ENCODE measurements around the gene STK17B. TPM values are rescaled to one million over a fixed set of nuclear protein-coding genes. Genes with fewer than 3 reads are reported as not detected.
"Not testable (repeated sequence)": the region's sequence is repeated elsewhere in the genome, so short reads cannot be mapped to it uniquely, and the experiment has no call there.

The STK17B gene
- polyA plus RNA-seq, 1 donor from 2014 or later = 71.9 TPM

GRCh38 chr2:196097864-196098660 is 73.3 kb downstream of the STK17B start:
- peaks cover 0 to 9% (median 0%) of the 10 kb centered on the region in 3 donors for H3K9me3 Mint-ChIP-seq
- H3K36me3 Mint-ChIP-seq = peaks cover 6% of the 10 kb centered on the region
- peak overlapping the region in 1 of 4 donors; percentile 9 for H3K4me3 Mint-ChIP-seq
- no peak overlapping the region for H3K27ac Mint-ChIP-seq
- no peaks in the 10 kb centered on the region for H3K27me3 Mint-ChIP-seq
- peaks cover 33 to 36% (median 34%) of the 10 kb centered on the region in 3 donors for H3K4me1 Mint-ChIP-seq

- H3K4me3 Mint-ChIP-seq = no peak overlapping the region
- H3K27me3 Mint-ChIP-seq = no peaks in the 10 kb centered on the region
- peaks cover 26 to 28% (median 28%) of the 10 kb centered on the region in 3 donors for H3K4me1 Mint-ChIP-seq
- H3K27ac Mint-ChIP-seq = no peak overlapping the region
- H3K36me3 Mint-ChIP-seq = peaks cover 6% of the 10 kb centered on the region
- H3K9me3 Mint-ChIP-seq = peaks cover 0 to 12% (median 0%) of the 10 kb centered on the region in 3 donors
These were observed 74.2 kb downstream of the STK17B start for GRCh38 chr2:196096982-196097745.

GRCh38 chr2:196096264-196096663 is 75.1 kb downstream of the STK17B start:
- H3K9me3 Mint-ChIP-seq = peaks cover 0 to 12% (median 0%) of the 10 kb centered on the region in 3 donors
- H3K4me3 Mint-ChIP-seq = no peak overlapping the region
- H3K4me1 Mint-ChIP-seq = peaks cover 17 to 21% (median 19%) of the 10 kb centered on the region in 3 donors
- H3K27me3 Mint-ChIP-seq = no peaks in the 10 kb centered on the region
- no peak overlapping the region for H3K27ac Mint-ChIP-seq
- H3K36me3 Mint-ChIP-seq = peaks cover 6% of the 10 kb centered on the region

- peaks cover 0 to 17% (median 5%) of the 10 kb centered on the region in 3 donors for H3K9me3 Mint-ChIP-seq
- H3K36me3 Mint-ChIP-seq = peaks cover 11% of the 10 kb centered on the region
- H3K27me3 Mint-ChIP-seq, H3K27ac Mint-ChIP-seq: not testable (repeated sequence)
- peak overlapping the region in 1 of 4 donors; percentile 22 for H3K4me3 Mint-ChIP-seq
- peaks cover 5 to 15% (median 10%) of the 10 kb centered on the region in 3 donors for H3K4me1 Mint-ChIP-seq
These were observed 81.9 kb downstream of the STK17B start for GRCh38 chr2:196089448-196089847.

GRCh38 chr2:196088203-196088602 is 83.2 kb downstream of the STK17B start:
- H3K36me3 Mint-ChIP-seq = peaks cover 8% of the 10 kb centered on the region
- peaks cover 0 to 15% (median 11%) of the 10 kb centered on the region in 3 donors for H3K9me3 Mint-ChIP-seq
- no peak overlapping the region for H3K27ac Mint-ChIP-seq
- H3K4me1 Mint-ChIP-seq = peaks cover 5 to 15% (median 11%) of the 10 kb centered on the region in 3 donors
- no peak overlapping the region for H3K4me3 Mint-ChIP-seq
- no peaks in the 10 kb centered on the region for H3K27me3 Mint-ChIP-seq

GRCh38 chr2:196086517-196087368 is 84.6 kb downstream of the STK17B start:
- Mint-ChIP-seq H3K4me1 (peaks cover 8 to 21% (median 14%) of the 10 kb centered on the region in 3 donors), H3K27me3 (no peaks in the 10 kb centered on the region), H3K27ac (no peak overlapping the region), H3K9me3 (peaks cover 0 to 28% (median 15%) of the 10 kb centered on the region in 3 donors), H3K36me3 (peaks cover 13% of the 10 kb centered on the region), H3K4me3 (peak overlapping the region in 2 of 4 donors; percentile 19 to 52)

GRCh38 chr2:196083601-196084000 is 87.8 kb downstream of the STK17B start:
- Mint-ChIP-seq H3K36me3 (peaks cover 13% of the 10 kb centered on the region), H3K27me3 (no peaks in the 10 kb centered on the region), H3K4me1 (peaks cover 23 to 26% (median 24%) of the 10 kb centered on the region in 3 donors), H3K9me3 (peaks cover 0 to 28% (median 13%) of the 10 kb centered on the region in 3 donors), H3K4me3 (no peak overlapping the region), H3K27ac (no peak overlapping the region)

Other genes starting within 250 kb of the STK17B start
- 0.11 TPM for gene DNAH7, start 102.7 kb downstream of the STK17B start, polyA plus RNA-seq

Data from IgD-negative memory B cell (primary cell).